H9 (cell line): ENCODE data around the gene TAOK2. TPM values are rescaled to one million over a fixed set of nuclear protein-coding genes. Genes with fewer than 3 reads are reported as not detected.
A peak's percentile ranks its signal among the peaks of the same experiment; 100 is the strongest.

ENCODE experiments used
- DNase-seq: peaks from one replicate; pipeline ENCODE4 v3.0.0-alpha.2; 2017
- H2AFZ ChIP-seq: one replicate; pipeline ENCODE4 v1.6.1; 2013; ENCODE audit warnings: mild to moderate bottlenecking, low read length, control low read depth, moderate library complexity
- H2AK5ac ChIP-seq: 2 replicates; pipeline ENCODE4 v1.6.1; 2013; ENCODE audit warnings: low read length, control low read depth, mixed read lengths; ENCODE audit not compliant: insufficient read length
- H2BK120ac ChIP-seq: one replicate; pipeline ENCODE4 v1.6.1; 2013; ENCODE audit warnings: low read depth, mild to moderate bottlenecking, low read length, control low read depth, inconsistent platforms; ENCODE audit not compliant: poor library complexity, severe bottlenecking
- H2BK12ac ChIP-seq: 2 replicates; pipeline ENCODE4 v1.6.1; 2013; ENCODE audit warnings: low read length, control low read depth, mixed read lengths, low read depth; ENCODE audit not compliant: insufficient read length
- H2BK15ac ChIP-seq: 2 replicates; pipeline ENCODE4 v1.6.1; 2013; ENCODE audit warnings: low read depth, low read length, control low read depth
- H2BK20ac ChIP-seq: one replicate; pipeline ENCODE4 v1.6.1; 2013; ENCODE audit warnings: low read depth, mild to moderate bottlenecking, low read length, control low read depth, inconsistent platforms; ENCODE audit not compliant: poor library complexity, severe bottlenecking
- H2BK5ac ChIP-seq: 2 replicates; pipeline ENCODE4 v1.6.1; 2013; ENCODE audit warnings: low read length, control low read depth, mixed read lengths; ENCODE audit not compliant: insufficient read length
- H3K14ac ChIP-seq: 2 replicates; pipeline ENCODE4 v1.6.1; 2013; ENCODE audit warnings: low read length, control low read depth; ENCODE audit not compliant: insufficient read depth
- H3K18ac ChIP-seq: 2 replicates; pipeline ENCODE4 v1.6.1; 2013; ENCODE audit warnings: low read depth, mild to moderate bottlenecking, mixed read lengths, low read length, control low read depth; ENCODE audit not compliant: insufficient read length
- H3K23ac ChIP-seq: 2 replicates; pipeline ENCODE4 v1.6.1; 2013; ENCODE audit warnings: low read length, control low read depth, mixed read lengths, low read depth; ENCODE audit not compliant: insufficient read length
- H3K23me2 ChIP-seq: 2 replicates; pipeline ENCODE4 v1.6.1; 2013; ENCODE audit warnings: low read depth, mild to moderate bottlenecking, mixed read lengths, low read length, control low read depth; ENCODE audit not compliant: insufficient read length, poor library complexity, severe bottlenecking
- H3K27ac ChIP-seq: 2 replicates; pipeline ENCODE4 v1.5.1; 2013; ENCODE audit warnings: low read length, control low read depth, mixed read lengths, low read depth; ENCODE audit not compliant: insufficient read length
- H3K27me3 ChIP-seq: 2 replicates; pipeline ENCODE4 v1.6.1; 2013; ENCODE audit warnings: low read length, control low read depth, inconsistent platforms; ENCODE audit not compliant: insufficient read depth
- H3K4ac ChIP-seq: 2 replicates; pipeline ENCODE4 v1.6.1; 2013; ENCODE audit warnings: low read depth, mild to moderate bottlenecking, control low read depth, inconsistent platforms, low read length, moderate library complexity
- H3K4me1 ChIP-seq: 2 replicates; pipeline ENCODE4 v1.6.1; 2013; ENCODE audit warnings: low read length, control low read depth, inconsistent platforms; ENCODE audit not compliant: insufficient read depth
- H3K4me2 ChIP-seq: 2 replicates; pipeline ENCODE4 v1.6.1; 2013; ENCODE audit warnings: low read length, control low read depth, mixed read lengths; ENCODE audit not compliant: insufficient read length, insufficient read depth
- H3K56ac ChIP-seq: 2 replicates; pipeline ENCODE4 v1.6.1; 2013; ENCODE audit warnings: low read depth, mild to moderate bottlenecking, mixed read lengths, low read length, control low read depth; ENCODE audit not compliant: insufficient read length
- H3K79me1 ChIP-seq: 2 replicates; pipeline ENCODE4 v1.6.1; 2013; ENCODE audit warnings: low read depth, mild to moderate bottlenecking, moderate library complexity, low read length, control low read depth, inconsistent platforms; ENCODE audit not compliant: insufficient read depth, poor library complexity, severe bottlenecking
- H3K79me2 ChIP-seq: 2 replicates; pipeline ENCODE4 v1.6.1; 2013; ENCODE audit warnings: low read length, control low read depth, inconsistent platforms; ENCODE audit not compliant: insufficient read depth
- H3K9ac ChIP-seq: 2 replicates; pipeline ENCODE4 v1.6.1; 2013; ENCODE audit warnings: low read length, control low read depth, mixed read lengths; ENCODE audit not compliant: insufficient read length; ENCODE audit errors: extremely low read depth
- H3K9me3 ChIP-seq: one replicate; pipeline ENCODE4 v1.6.1; 2013; ENCODE audit warnings: low read depth, low read length, inconsistent platforms; ENCODE audit not compliant: control insufficient read depth
- H3T11ph ChIP-seq: one replicate; pipeline ENCODE4 v1.6.1; 2013; ENCODE audit warnings: mild to moderate bottlenecking, low read length, control low read depth, inconsistent platforms
- H4K20me1 ChIP-seq: one replicate; pipeline ENCODE4 v1.6.1; 2013; ENCODE audit not compliant: control insufficient read depth, insufficient read length, insufficient read depth
- H4K5ac ChIP-seq: 2 replicates; pipeline ENCODE4 v1.6.1; 2013; ENCODE audit warnings: low read depth, mild to moderate bottlenecking, mixed read lengths, low read length, control low read depth; ENCODE audit not compliant: insufficient read length
- H4K8ac ChIP-seq: replicated peaks from 2 replicates; pipeline ENCODE4 v1.6.1; 2013; ENCODE audit warnings: low read length, control low read depth, mixed read lengths, low read depth; ENCODE audit not compliant: insufficient read length
- H4K91ac ChIP-seq: 2 replicates; pipeline ENCODE4 v1.6.1; 2013; ENCODE audit warnings: low read depth, mild to moderate bottlenecking, moderate library complexity, mixed read lengths, low read length, control low read depth; ENCODE audit not compliant: insufficient read length
- H3K27ac Mint-ChIP-seq, 3 experiments: 2 replicates in 2 of 3; 3 replicates in 1 of 3; pipeline ENCODE4 v1.8.0; 2020 to 2021; ENCODE audit warnings: mixed read lengths in 3 of 3, mild to moderate bottlenecking in 1 of 3, moderate library complexity in 1 of 3
- H3K27me3 Mint-ChIP-seq: 2 replicates; pipeline ENCODE4 v1.8.0; 2021; ENCODE audit warnings: low read depth, mild to moderate bottlenecking, moderate library complexity, mixed read lengths
- H3K36me3 Mint-ChIP-seq, 3 experiments: 2 replicates in 2 of 3; 3 replicates in 1 of 3; pipeline ENCODE4 v1.8.0; 2020 to 2021; ENCODE audit warnings: low read depth in 3 of 3, mixed read lengths in 3 of 3; ENCODE audit not compliant: insufficient read depth in 1 of 3
- H3K4me1 Mint-ChIP-seq, 2 experiments: 2 replicates each; pipeline ENCODE4 v1.8.0; 2020; ENCODE audit warnings: mixed read lengths in 2 of 2
- H3K4me3 Mint-ChIP-seq, 2 experiments: 2 replicates in 1 of 2; 3 replicates in 1 of 2; pipeline ENCODE4 v1.8.0; 2020 to 2021; ENCODE audit warnings: mild to moderate bottlenecking in 2 of 2, mixed read lengths in 2 of 2, moderate library complexity in 1 of 2
- H3K9me3 Mint-ChIP-seq, 2 experiments: 2 replicates in 1 of 2; 3 replicates in 1 of 2; pipeline ENCODE4 v1.8.0; 2020; ENCODE audit warnings: mild to moderate bottlenecking in 2 of 2, mixed read lengths in 2 of 2, moderate library complexity in 1 of 2
- WGBS: extraction: QIAGEN DNeasy Blood & Tissue Kit; methylation state at CpG from one replicate; pipeline ENCODE4 v1.1.7; 2013; ENCODE audit warnings: missing lambda C conversion rate, low lambda C conversion rate, mixed read lengths; ENCODE audit not compliant: insufficient read length; ENCODE audit errors: extremely low coverage; 5-methylcytosine and 5-hydroxymethylcytosine counted together
- total RNA-seq: library from RNA; stranded (reverse); gene quantifications from 2 replicates; pipeline ENCODE4 v1.2.1, GENCODE V29; 2021
- TF ChIP-seq, protein P1 (sequence below): fragments of 200-600 bp; sonication (generic); conservative IDR thresholded peaks from 3 replicates; pipeline ENCODE4 v1.8.0; 2021; ENCODE audit warnings: antibody characterized with exemption, mild to moderate bottlenecking

Gene TAOK2
- total RNA-seq, 1 experiment from 2014 or later = 43.9 TPM

- H2AFZ ChIP-seq = no peak overlapping the region
- H4K5ac ChIP-seq = no peak overlapping the region
- TF ChIP-seq, protein P1, sequence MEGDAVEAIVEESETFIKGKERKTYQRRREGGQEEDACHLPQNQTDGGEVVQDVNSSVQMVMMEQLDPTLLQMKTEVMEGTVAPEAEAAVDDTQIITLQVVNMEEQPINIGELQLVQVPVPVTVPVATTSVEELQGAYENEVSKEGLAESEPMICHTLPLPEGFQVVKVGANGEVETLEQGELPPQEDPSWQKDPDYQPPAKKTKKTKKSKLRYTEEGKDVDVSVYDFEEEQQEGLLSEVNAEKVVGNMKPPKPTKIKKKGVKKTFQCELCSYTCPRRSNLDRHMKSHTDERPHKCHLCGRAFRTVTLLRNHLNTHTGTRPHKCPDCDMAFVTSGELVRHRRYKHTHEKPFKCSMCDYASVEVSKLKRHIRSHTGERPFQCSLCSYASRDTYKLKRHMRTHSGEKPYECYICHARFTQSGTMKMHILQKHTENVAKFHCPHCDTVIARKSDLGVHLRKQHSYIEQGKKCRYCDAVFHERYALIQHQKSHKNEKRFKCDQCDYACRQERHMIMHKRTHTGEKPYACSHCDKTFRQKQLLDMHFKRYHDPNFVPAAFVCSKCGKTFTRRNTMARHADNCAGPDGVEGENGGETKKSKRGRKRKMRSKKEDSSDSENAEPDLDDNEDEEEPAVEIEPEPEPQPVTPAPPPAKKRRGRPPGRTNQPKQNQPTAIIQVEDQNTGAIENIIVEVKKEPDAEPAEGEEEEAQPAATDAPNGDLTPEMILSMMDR = no peak
- no peak overlapping the region for H2BK120ac ChIP-seq
- no peak overlapping the region for H3K23ac ChIP-seq
- no peaks in the 10 kb centered on the region; the same call in 1 of the 2 replicates for H3K79me2 ChIP-seq
- H3K27me3 Mint-ChIP-seq = no peaks in the 10 kb centered on the region; the same call in 1 of the 2 replicates
- H4K8ac ChIP-seq = no peak overlapping the region
- no peaks in the 10 kb centered on the region; a peak in 1 of 5 replicates for H3K9me3 Mint-ChIP-seq
- H3K9ac ChIP-seq = peak overlapping the region; percentile 59
- peaks cover 15 to 37% of the 10 kb centered on the region in 2 experiments for H3K4me1 Mint-ChIP-seq
- H3K79me1 ChIP-seq = no peaks in the 10 kb centered on the region
- no peak overlapping the region for H2BK5ac ChIP-seq
- H3K4me3 Mint-ChIP-seq = peak overlapping the region; percentile 97 to 98
- H3K27ac ChIP-seq = no peak overlapping the region
- peak overlapping the region in 2 of 3 experiments; percentile 91 to 99; a peak in 3 of 7 replicates for H3K27ac Mint-ChIP-seq
- H3K14ac ChIP-seq = no peak overlapping the region
- H3K18ac ChIP-seq = no peak overlapping the region
- no peak overlapping the region for H3T11ph ChIP-seq
- H3K4me2 ChIP-seq = peak overlapping the region; percentile 92
- no peaks in the 10 kb centered on the region for H3K27me3 ChIP-seq
- peaks cover 15 to 54% (median 26%) of the 10 kb centered on the region in 3 experiments for H3K36me3 Mint-ChIP-seq
- H3K23me2 ChIP-seq = peaks cover 14% of the 10 kb centered on the region
- no peaks in the 10 kb centered on the region for H4K20me1 ChIP-seq
- H2AK5ac ChIP-seq = no peak overlapping the region
- WGBS = no CpG with 5 or more reads among the region's 9 CpGs
- H4K91ac ChIP-seq = no peak overlapping the region
- DNase-seq = no peak
- no peak overlapping the region for H2BK15ac ChIP-seq
- H2BK20ac ChIP-seq = no peak overlapping the region
- H3K4ac ChIP-seq = no peak overlapping the region
- no peaks in the 10 kb centered on the region for H3K9me3 ChIP-seq
- H2BK12ac ChIP-seq = no peak overlapping the region
- H3K4me1 ChIP-seq = 0 out of 2 replicates have a peak, but pooled peaks cover 2% of the 10 kb centered on the region
- H3K56ac ChIP-seq = no peak overlapping the region
Observed at GRCh38 chr16:29996766-29997250, 23.1 kb downstream of the TAOK2 start.
